GM18951 (cell line): ENCODE data around the gene SST.
"Not testable (repeated sequence)": the region's sequence is repeated elsewhere in the genome, so short reads cannot be mapped to it uniquely, and the experiment has no call there.

Experiments
- POLR2A ChIP-seq: IDR thresholded peaks from 4 replicates; pipeline ENCODE4 v1.6.1; 2011; ENCODE audit warnings: mild to moderate bottlenecking; ENCODE audit not compliant: insufficient read length, insufficient read depth; ENCODE audit errors: extremely low read depth
- in situ Hi-C: fragments of 300-500 bp; cut with MboI; formaldehyde crosslinking; loops from one replicate; pipeline ENCODE4 v1.12.0; 2022; ENCODE audit warnings: low sequenced_read_pairs, mixed read lengths, inconsistent platforms; ENCODE audit not compliant: unreplicated experiment

Gene SST

GRCh38 chr3:187673012-187673411 lies 2.8 kb upstream of the SST start:
- TF ChIP-seq POLR2A, result no peak
- in situ Hi-C loops, result no loop called here

- in situ Hi-C loops, result no loop called here
- TF ChIP-seq POLR2A, result no peak
Observed at GRCh38 chr3:187667526-187667925, 2.7 kb downstream of the SST start.

- TF ChIP-seq POLR2A, result no peak
- in situ Hi-C loops, result no loop called here
Observed at GRCh38 chr3:187665764-187666402, 4.3 kb downstream of the SST start.

- in situ Hi-C loops, result no loop called here
- no peak for TF ChIP-seq POLR2A
Observed at GRCh38 chr3:187665010-187665409, 5.2 kb downstream of the SST start.

GRCh38 chr3:187662848-187663409 lies 7.3 kb downstream of the SST start:
- no peak for TF ChIP-seq POLR2A
- in situ Hi-C loops, result no loop called here

GRCh38 chr3:187661267-187661666 lies 8.9 kb downstream of the SST start:
- TF ChIP-seq POLR2A, result no peak
- in situ Hi-C loops, result no loop called here

- no peak for TF ChIP-seq POLR2A
- in situ Hi-C loops, result no loop called here
Observed at GRCh38 chr3:187651282-187651681, 18.9 kb downstream of the SST start.

GRCh38 chr3:187648177-187648576 lies 22.0 kb downstream of the SST start:
- in situ Hi-C loops, result no loop called here
- TF ChIP-seq POLR2A, result no peak

GRCh38 chr3:187646906-187647660 lies 23.1 kb downstream of the SST start:
- in situ Hi-C loops, result no loop called here
- TF ChIP-seq POLR2A, result no peak

- in situ Hi-C loops, result not testable (repeated sequence)
Observed at GRCh38 chr3:187645379-187645778, 24.8 kb downstream of the SST start.

- in situ Hi-C loops, result no loop called here
- TF ChIP-seq POLR2A, result no peak
Observed at GRCh38 chr3:187642861-187643260, 27.3 kb downstream of the SST start.

- TF ChIP-seq POLR2A, result no peak
- in situ Hi-C loops, result no loop called here
Observed at GRCh38 chr3:187641320-187642016, 28.7 kb downstream of the SST start.

GRCh38 chr3:187640569-187641059 lies 29.6 kb downstream of the SST start:
- in situ Hi-C loops, result no loop called here
- no peak for TF ChIP-seq POLR2A

- in situ Hi-C loops, result no loop called here
- no peak for TF ChIP-seq POLR2A
Observed at GRCh38 chr3:187639927-187640568, 30.1 kb downstream of the SST start.
